DND-41 (cell line): ENCODE data around the gene GJC3.
"Not testable (repeated sequence)": the region's sequence is repeated elsewhere in the genome, so short reads cannot be mapped to it uniquely, and the experiment has no call there.

ENCODE experiments used
- ATAC-seq: fragments of 200-7000 bp; cut with Tn5 transposase; 3 replicates; pipeline ENCODE4 v1.9.1; 2021; ENCODE audit warnings: low read depth; ENCODE audit not compliant: insufficient read depth
- DNase-seq: peaks from one replicate; pipeline ENCODE4 v3.0.0-alpha.2; 2020
- H2AFZ ChIP-seq: 2 replicates; pipeline ENCODE4 v1.6.0; 2012; ENCODE audit warnings: low read depth, low read length
- H3K27ac ChIP-seq: 2 replicates; pipeline ENCODE4 v1.5.1; 2012; ENCODE audit warnings: low read length, inconsistent platforms
- H3K27me3 ChIP-seq: fragments of 200-600 bp; sonication (generic); 2 replicates; pipeline ENCODE4 v1.6.0; 2012; ENCODE audit warnings: low read length, mild to moderate bottlenecking, inconsistent platforms; ENCODE audit not compliant: insufficient read depth, poor library complexity
- H3K36me3 ChIP-seq: 2 replicates; pipeline ENCODE4 v1.5.1; 2012; ENCODE audit warnings: low read length, inconsistent platforms; ENCODE audit not compliant: insufficient read depth
- H3K4me1 ChIP-seq: 2 replicates; pipeline ENCODE4 v1.5.1; 2012; ENCODE audit warnings: mild to moderate bottlenecking, low read length; ENCODE audit not compliant: insufficient read depth
- H3K4me2 ChIP-seq: 2 replicates; pipeline ENCODE4 v1.6.0; 2012; ENCODE audit warnings: mild to moderate bottlenecking, moderate library complexity, low read length, inconsistent platforms; ENCODE audit not compliant: insufficient read depth
- H3K4me3 ChIP-seq, 2 experiments: fragments of 200-600 bp in 1 of 2; shearing (Covaris generic) in 1 of 2; 2 replicates each; pipeline ENCODE4 v1.5.1; 2012 to 2016; ENCODE audit warnings: inconsistent platforms in 2 of 2, low read length in 2 of 2, mild to moderate bottlenecking in 2 of 2, low read depth in 1 of 2, moderate library complexity in 1 of 2
- H3K79me2 ChIP-seq: 2 replicates; pipeline ENCODE4 v1.6.0; 2012; ENCODE audit warnings: low read length, inconsistent platforms; ENCODE audit not compliant: insufficient read depth
- H3K9ac ChIP-seq: 2 replicates; pipeline ENCODE4 v1.6.0; 2012; ENCODE audit warnings: low read depth, mild to moderate bottlenecking, inconsistent platforms, low read length, moderate library complexity
- H3K9me3 ChIP-seq: 2 replicates; pipeline ENCODE4 v1.5.1; 2012; ENCODE audit warnings: low read length, moderate library complexity, mild to moderate bottlenecking, inconsistent platforms; ENCODE audit not compliant: insufficient read depth, severe bottlenecking
- H4K20me1 ChIP-seq: 2 replicates; pipeline ENCODE4 v1.6.0; 2012; ENCODE audit warnings: low read length; ENCODE audit not compliant: insufficient read depth
- EZH2 ChIP-seq: IDR thresholded peaks from 3 replicates; pipeline ENCODE4 v1.6.1; 2012; ENCODE audit warnings: borderline replicate concordance, low read depth, mild to moderate bottlenecking, moderate library complexity, low read length, inconsistent platforms; ENCODE audit not compliant: severe bottlenecking
- TF ChIP-seq, protein P1 (sequence below): IDR thresholded peaks from 2 replicates; pipeline ENCODE4 v1.5.1; 2012; ENCODE audit warnings: borderline replicate concordance, low read length, moderate library complexity, mild to moderate bottlenecking; ENCODE audit not compliant: poor library complexity, severe bottlenecking; ENCODE audit errors: extremely low read depth

GJC3 gene

DNA sequence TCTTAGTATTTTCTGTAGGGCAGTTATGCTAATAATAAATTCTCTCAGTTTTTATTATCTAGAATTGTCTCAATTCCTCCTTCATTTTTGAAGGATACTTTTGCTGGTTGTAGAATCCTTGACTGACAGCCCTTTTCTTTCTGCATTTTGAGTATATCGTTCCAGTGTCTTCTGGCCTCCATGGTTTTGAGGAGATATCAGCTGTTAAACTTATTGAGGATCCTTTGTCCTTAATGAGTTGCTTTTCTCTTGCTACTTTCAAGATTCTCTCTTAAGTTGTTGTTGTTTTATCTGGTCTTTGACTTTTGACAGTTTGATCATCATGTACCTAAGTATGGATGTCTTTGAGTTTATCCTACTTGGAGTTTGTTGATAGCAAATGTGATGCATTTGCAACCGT lies 8.9 kb upstream of the GJC3 start:
- peaks cover 8% of the 10 kb centered on the region for H3K9me3 ChIP-seq
- H3K4me2 ChIP-seq: no peak overlapping the region
- H4K20me1 ChIP-seq: no peaks in the 10 kb centered on the region
- no peak overlapping the region for H3K4me3 ChIP-seq
- no peak overlapping the region for H3K9ac ChIP-seq
- no peak for ATAC-seq
- H3K36me3 ChIP-seq: no peaks in the 10 kb centered on the region
- TF ChIP-seq, protein P1, sequence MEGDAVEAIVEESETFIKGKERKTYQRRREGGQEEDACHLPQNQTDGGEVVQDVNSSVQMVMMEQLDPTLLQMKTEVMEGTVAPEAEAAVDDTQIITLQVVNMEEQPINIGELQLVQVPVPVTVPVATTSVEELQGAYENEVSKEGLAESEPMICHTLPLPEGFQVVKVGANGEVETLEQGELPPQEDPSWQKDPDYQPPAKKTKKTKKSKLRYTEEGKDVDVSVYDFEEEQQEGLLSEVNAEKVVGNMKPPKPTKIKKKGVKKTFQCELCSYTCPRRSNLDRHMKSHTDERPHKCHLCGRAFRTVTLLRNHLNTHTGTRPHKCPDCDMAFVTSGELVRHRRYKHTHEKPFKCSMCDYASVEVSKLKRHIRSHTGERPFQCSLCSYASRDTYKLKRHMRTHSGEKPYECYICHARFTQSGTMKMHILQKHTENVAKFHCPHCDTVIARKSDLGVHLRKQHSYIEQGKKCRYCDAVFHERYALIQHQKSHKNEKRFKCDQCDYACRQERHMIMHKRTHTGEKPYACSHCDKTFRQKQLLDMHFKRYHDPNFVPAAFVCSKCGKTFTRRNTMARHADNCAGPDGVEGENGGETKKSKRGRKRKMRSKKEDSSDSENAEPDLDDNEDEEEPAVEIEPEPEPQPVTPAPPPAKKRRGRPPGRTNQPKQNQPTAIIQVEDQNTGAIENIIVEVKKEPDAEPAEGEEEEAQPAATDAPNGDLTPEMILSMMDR: no peak
- TF ChIP-seq EZH2: no peak
- no peak overlapping the region for H3K27ac ChIP-seq
- H2AFZ ChIP-seq: no peak overlapping the region
- H3K27me3 ChIP-seq: peaks cover 2% of the 10 kb centered on the region
- DNase-seq: no peak
- H3K4me1 ChIP-seq: no peaks in the 10 kb centered on the region
- no peaks in the 10 kb centered on the region for H3K79me2 ChIP-seq

DNA sequence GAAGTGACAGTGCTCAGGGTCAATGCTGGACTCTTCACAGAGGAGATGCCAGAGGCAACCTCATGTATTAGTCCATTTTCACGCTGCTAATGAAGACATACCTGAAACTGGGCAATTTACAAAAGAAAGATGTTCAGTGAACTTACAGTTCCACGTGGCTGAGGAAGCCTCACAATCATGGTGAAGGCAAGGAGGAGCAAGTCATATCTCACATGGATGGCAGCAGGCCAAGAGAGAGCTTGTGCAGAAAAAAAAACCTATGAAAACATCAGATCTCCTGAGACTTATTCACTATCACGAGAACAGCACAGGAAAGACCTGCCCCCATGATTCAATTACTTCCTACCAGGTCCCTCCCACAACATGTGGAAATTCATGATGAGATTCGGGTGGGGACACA lies 5.6 kb upstream of the GJC3 start:
- not testable (repeated sequence) for DNase-seq, H3K27me3 ChIP-seq, H3K4me3 ChIP-seq, H3K79me2 ChIP-seq, ATAC-seq, H2AFZ ChIP-seq, H3K36me3 ChIP-seq, H3K4me1 ChIP-seq, H3K27ac ChIP-seq, H3K4me2 ChIP-seq, H4K20me1 ChIP-seq, H3K9ac ChIP-seq, H3K9me3 ChIP-seq

GRCh38 chr7:99930376-99930775 lies 956 bp upstream of the GJC3 start:
- ATAC-seq: no peak
- no peak overlapping the region for H3K9ac ChIP-seq
- DNase-seq: no peak
- H3K4me1 ChIP-seq: peaks cover 10% of the 10 kb centered on the region
- TF ChIP-seq EZH2: no peak
- TF ChIP-seq, protein P1: no peak
- H3K4me3 ChIP-seq: no peak overlapping the region
- H3K27me3 ChIP-seq: peaks cover 25% of the 10 kb centered on the region
- H4K20me1 ChIP-seq: no peaks in the 10 kb centered on the region
- no peak overlapping the region for H3K4me2 ChIP-seq
- H3K27ac ChIP-seq: no peak overlapping the region
- H2AFZ ChIP-seq: no peak overlapping the region
- no peaks in the 10 kb centered on the region for H3K36me3 ChIP-seq
- no peaks in the 10 kb centered on the region for H3K79me2 ChIP-seq
- H3K9me3 ChIP-seq: no peaks in the 10 kb centered on the region

DNA sequence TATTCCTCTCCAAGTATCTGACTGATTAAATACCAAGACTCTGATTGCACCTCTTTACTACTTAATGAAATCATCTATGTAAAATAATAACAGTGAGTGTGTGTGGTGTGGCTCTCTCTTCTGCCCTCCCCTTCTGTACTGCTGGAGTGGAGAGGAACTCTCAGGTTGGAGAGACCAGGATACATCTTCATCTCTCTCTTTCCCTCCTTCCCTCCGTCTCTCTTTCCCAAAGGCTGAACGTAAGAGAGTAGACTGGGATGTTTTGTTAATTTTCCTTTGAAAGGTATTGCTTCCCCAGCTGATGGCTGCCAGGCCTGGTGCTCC lies 272 bp upstream of the GJC3 start:
- Histone ChIP-seq H3K9ac (no peak overlapping the region), H3K9me3 (no peaks in the 10 kb centered on the region), H3K4me1 (peaks cover 10% of the 10 kb centered on the region), H3K4me3 (no peak overlapping the region), H3K27ac (no peak overlapping the region), H2AFZ (peak overlapping the region; percentile 22), H3K79me2 (no peaks in the 10 kb centered on the region), H3K27me3 (peaks cover 25% of the 10 kb centered on the region), H3K36me3 (no peaks in the 10 kb centered on the region), H3K4me2 (peak overlapping the region; percentile 47; the same call in 1 of the 2 replicates), H4K20me1 (no peaks in the 10 kb centered on the region)
- ATAC-seq (no peak; the same call in 2 of the 3 replicates), DNase-seq (no peak)
- TF ChIP-seq, protein P1: no peak
- no peak for TF ChIP-seq EZH2
